SH-SY5Y (cell line): ENCODE data around the gene KCNH2.

Experiments
- GATA2 ChIP-seq: IDR thresholded peaks from 2 replicates; pipeline ENCODE4 v1.6.1; 2011; ENCODE audit warnings: mild to moderate bottlenecking, low read depth, low read length
- GATA3 ChIP-seq: IDR thresholded peaks from 2 replicates; pipeline ENCODE4 v1.6.1; 2011; ENCODE audit warnings: low read depth, mild to moderate bottlenecking, low read length, moderate library complexity

- no peak for TF ChIP-seq GATA3
- TF ChIP-seq GATA2, result no peak
Measured at GRCh38 chr7:151010037-151010306, 31.9 kb upstream of the KCNH2 start.
